ENCODE measurements around the gene ZNF284.

ZNF284 gene

DNA sequence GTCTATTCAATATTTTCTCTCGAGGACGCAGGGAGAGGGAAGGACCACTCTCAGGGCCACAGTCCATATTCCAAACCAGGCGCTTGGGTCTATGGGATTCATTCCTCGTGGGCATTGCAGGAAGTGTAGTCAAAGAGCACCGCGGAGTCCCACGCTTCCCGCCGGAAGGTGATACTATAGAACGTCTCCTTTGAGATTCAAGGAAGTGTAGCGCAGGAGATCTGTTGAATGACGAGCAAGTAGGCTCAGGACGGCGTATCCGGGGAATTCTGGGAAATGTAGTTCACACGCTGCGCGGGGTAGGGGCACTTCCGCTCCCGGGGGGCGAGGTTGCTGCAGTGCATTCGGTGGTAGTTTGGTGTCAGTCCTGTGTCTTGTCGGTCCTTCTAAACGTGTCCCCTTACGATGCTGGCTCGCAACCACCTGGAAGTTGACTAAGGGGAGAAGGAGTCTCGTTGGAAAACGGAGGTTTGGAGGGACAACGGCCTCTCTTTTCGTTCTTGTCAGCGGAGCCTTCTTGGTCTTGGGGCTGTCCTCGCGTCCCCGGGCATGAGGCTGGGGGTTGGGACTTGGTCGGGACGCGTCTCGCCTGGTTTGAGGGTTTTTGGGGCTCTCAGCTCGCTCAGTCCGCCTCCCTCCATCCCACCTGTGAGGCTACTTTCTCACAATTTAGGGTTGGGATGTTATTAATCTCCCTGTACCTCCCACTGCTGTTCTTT, at the start of gene ZNF284:
Gene ZNF284 (plus strand): TSS at position 336 of the 719 bp plus-strand sequence. CDS start 4,231 bp downstream, outside the sequence.
- DNase-seq: peak; percentile 96

DNA sequence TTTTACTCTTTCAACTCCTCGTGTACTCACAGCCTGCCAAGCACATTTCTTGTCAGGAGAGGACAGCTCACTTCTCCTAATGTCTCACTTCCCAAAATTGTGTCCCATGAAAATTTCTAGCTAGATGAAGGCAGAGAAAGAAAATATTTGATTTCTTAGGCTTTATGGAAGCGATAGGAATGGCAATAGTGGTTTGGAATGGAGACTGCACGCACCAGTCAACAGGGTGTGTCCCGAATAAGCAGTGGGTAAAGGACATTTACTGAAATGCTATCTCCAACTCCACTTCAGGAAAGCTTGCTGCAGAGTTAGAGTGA, 47.1 kb upstream of the ZNF284 start:
- DNase-seq: no peak

DNA sequence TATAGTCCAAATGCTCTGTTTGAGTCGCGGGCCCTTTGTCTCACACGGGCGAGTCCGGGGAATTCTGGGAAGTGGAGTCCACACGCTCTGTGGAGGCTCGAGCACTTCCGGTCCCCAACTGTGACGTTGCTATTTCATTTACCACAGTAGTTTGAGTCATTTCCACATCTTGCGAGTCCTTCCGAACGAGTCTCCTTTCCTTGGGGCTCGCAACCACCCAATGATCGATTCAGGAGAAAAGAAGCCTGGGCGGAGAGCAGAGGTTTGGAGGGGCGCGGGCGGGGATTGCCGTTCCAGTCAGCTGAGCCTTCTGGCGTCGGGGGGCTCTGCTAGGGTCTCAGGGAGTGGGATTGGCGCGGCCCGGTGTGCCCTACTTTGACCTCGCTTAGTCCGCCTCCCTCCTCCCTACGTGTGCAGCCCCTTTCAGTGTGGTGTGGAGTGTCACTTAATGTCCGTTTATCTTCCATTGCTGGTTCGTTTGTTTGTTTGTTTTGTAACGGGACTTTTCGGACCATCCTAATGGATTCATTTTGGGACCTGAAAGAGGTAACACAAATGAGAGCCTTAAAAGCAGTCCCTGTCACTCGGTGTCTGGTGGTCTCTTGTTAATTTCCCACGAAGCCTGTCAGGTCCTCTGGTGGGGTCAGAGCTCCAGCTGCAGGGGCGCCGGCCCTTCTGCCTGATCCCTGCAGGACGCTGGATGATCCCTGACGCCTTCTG, 46.6 kb upstream of the ZNF284 start, which contains the start of gene ZNF222:
Gene ZNF222 (plus strand): TSS at position 163 of the 720 bp plus-strand sequence. CDS start 58 bp downstream, at position 221.
- peak; percentile 96 for DNase-seq

DNA sequence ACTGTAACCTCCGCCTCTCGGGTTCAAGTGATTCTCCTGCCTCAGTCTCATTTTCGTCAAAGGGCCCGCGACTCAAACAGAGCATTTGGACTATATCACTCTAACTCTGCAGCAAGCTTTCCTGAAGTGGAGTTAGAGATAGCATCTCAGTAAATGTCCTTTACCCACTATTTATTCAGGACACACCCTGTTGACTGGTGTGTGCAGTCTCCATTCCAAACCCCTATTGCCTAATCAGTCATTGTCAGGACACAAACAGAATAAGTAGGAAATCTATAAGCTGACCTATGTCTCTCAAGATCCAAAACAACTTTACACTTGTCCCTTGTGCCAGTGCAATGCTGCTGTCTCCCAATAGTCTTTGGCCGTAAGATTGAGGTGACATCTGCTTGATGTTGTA, 45.3 kb upstream of the ZNF284 start:
- no peak for DNase-seq

DNA sequence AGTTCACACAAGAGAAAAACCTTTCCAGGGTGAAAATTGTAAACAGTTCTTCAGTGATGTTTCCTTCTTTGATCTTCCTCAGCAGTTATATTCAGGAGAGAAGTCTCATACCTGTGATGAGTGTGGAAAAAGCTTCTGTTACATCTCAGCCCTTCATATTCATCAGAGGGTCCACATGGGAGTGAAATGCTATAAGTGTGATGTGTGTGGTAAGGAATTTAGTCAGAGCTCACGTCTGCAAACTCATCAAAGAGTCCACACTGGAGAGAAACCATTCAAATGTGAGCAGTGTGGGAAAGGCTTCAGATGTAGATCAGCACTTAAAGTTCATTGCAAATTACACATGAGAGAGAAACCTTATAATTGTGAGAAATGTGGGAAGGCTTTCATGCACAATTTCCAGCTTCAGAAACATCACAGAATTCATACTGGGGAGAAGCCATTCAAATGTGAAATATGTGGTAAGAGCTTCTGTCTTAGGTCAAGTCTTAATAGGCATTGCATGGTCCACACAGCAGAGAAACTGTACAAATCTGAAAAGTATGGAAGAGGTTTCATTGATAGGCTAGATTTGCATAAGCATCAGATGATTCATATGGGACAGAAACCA, 39.9 kb upstream of the ZNF284 start:
- DNase-seq: no peak

- no peak for DNase-seq
Observed at GRCh38 chr19:44042147-44042546, 29.8 kb upstream of the ZNF284 start.

GRCh38 chr19:44050740-44051649, 21.0 kb upstream of the ZNF284 start:
- DNase-seq: peak; percentile 58

DNA sequence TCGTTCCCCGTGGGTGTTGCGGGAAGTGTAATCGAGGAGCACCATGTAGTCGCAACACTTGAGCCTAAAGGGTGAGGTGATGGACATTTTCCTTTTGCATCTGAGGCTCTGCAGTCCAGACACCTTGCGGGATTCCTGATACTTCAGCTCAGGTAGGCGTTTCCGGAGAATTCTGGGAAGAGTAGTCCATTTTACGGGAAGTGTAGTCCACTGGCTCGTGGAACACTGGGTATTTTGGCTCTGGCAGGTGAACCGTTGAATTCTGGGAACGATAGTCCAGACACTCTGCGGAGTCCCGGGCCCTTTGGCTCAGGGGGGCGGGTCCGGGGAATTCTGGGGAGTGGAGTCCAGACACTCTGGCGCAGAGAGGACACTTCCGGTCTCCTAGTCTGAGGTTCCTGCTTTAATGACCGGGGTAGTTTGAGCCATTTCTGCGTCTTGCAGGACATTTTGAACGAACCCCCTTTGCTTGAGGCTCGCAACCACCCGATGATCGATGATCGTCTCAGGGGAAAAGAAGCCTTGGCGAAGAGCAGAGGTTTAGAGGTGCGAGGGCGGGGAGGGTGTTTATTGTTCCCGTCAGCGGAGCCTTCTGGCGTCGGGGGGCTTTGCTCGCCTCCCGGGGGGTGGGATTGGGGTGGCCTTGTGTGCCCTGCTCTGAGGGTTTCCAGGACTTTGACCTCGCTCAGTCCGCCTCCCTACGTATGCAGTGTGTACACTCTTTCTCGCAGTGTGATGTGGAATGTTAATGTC, 20.1 kb upstream of the ZNF284 start, which contains the start of gene ZNF223:
Gene ZNF223 (plus strand): TSS at position 387 of the 753 bp plus-strand sequence. CDS start 3,141 bp downstream, outside the sequence.
- peak; percentile 96 for DNase-seq

GRCh38 chr19:44055870-44056269, 16.1 kb upstream of the ZNF284 start:
- DNase-seq: no peak

DNA sequence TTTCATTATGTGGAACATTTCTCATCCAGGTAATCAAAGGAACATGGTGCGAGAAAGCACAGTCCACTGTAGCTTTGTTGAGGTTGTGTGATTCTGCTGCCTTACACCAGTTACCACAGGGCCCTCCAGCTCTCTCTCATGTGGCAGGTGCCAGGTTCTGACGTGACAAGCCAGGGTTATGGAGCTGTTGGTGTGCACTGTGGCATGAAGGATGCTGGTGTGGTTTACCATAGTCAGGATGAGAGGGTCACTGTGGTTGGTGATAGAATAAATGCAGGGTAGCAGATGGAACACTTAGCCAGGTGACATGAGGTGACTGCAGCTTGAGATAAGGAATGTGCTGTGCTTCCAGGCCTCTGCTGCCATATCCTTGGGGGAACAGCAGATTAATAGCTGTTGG, 12.7 kb upstream of the ZNF284 start:
- no peak for DNase-seq

GRCh38 chr19:44061038-44061437, 10.9 kb upstream of the ZNF284 start:
- DNase-seq: no peak

DNA sequence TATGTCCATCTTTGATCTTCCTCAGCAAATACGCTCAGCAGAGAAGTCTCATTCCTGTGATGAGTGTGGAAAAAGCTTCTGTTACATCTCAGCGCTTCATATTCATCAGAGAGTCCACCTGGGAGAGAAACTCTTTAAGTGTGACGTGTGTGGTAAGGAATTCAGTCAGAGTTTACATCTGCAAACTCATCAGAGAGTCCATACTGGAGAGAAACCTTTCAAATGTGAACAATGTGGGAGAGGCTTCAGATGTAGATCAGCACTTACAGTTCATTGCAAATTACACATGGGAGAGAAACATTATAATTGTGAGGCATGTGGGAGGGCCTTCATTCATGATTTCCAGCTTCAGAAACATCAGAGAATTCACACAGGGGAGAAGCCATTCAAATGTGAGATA, 5.7 kb upstream of the ZNF284 start:
- DNase-seq: no peak

- no peak for DNase-seq
Observed at GRCh38 chr19:44069415-44069814, 2.5 kb upstream of the ZNF284 start.

DNA sequence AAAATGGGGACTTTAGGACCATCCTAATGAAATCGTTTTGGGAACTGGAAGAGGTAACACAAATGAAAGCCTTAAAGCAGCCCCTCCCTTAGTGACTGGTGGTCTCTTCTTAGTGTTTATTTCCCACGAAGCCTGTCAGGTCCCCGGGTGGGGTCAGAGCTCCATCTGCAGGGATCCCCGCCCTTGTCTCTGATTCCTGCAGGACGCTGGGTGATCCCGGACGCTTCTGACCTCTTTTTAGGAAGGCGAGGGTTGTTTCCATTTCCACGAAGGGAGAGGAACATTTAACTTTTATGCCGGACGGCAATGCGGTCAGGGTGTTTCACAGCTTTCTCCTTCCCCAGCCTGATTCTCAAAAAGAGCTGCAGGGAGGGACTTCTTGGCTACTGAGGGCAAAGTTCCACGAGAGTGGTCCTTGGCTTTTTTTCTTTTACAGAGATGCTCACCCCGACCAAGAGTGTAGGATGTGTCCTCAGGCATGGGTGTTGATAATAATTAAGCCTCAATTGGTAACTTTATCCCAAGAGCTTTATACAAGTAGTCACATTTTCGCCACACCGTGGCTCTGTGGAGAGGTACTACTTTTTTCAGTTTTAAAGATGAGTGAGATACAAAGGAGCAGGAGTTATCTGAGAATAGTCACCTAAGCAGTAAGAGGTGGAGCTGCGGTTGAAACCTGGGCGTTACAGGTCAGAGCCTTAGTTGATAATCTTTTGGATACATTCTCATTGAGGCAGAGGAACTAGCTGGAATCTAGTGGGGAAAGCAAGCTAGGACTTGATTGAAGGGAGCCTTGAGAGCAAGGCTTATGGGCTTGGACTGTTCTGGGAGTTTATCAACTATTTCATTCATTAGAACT, 813 bp downstream of the ZNF284 start:
- DNase-seq: peak; percentile 21

DNA sequence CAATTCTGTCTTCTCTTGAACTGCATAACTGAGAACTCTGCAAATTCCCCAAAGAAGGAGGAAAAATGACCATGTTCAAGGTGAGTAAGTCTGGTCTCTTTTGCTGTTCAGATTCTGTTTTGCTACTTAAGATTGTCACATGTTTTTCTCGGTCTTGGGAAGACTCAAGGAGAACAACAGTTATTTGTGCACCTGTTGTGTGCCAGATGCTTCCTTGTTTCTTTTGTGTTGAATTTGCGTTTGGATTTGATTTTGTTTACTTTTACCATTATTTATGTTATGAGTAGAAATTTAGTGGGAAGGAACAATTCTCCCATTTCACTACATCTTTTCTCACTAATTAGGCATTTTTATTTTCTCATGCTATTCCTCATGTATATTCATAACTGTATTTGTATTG, 4.4 kb downstream of the ZNF284 start:
- DNase-seq: no peak

DNA sequence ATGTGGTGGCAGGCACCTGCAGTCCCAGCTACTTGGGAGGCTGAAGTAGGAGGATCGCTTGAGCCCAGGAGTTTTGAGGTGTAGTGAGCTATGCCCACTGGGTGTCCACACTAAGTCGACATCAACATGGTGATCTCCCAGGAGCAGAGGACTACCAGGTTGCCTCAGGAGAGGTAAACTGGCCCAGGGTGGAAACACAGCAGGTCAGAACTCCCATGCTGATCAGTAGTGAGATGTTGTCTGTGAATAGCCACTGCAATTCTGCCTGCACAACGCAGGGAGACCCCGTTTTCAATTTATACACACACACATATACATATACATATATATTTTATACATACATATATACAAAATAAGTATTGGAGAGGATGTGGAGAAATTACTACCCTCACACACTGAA, 20.1 kb downstream of the ZNF284 start:
- no peak for DNase-seq

- peak; percentile 97 for DNase-seq
Observed at GRCh38 chr19:44093931-44094765, 22.2 kb downstream of the ZNF284 start, which contains the start of gene ZNF224. Gene ZNF224 (plus strand): TSS chr19:44094361. CDS start chr19:44097874, 3,513 bp downstream.

GRCh38 chr19:44107751-44108150, 35.8 kb downstream of the ZNF284 start:
- no peak for DNase-seq

DNA sequence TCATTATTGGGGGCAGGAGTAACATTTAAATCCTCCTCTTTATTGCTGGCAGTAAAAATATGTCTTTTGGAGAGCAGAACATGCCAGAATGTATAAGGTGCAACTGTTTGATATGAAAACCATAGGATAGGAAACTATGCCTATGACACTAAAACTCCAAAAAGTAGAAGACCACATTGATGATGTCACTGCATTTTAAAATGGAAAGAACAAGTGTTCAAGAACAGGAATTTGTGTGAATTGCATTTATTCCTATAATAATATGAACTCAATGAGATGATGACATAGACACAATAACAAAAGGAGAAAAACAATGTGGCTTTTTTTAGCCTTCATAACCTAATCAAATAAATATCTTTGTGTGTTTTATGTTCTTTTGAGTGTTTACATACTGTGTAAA, 37.5 kb downstream of the ZNF284 start:
- DNase-seq: no peak

GRCh38 chr19:44111910-44112463, 40.0 kb downstream of the ZNF284 start:
- DNase-seq: peak; percentile 92
